Thyroid gland (tissue), 4 donors: ENCODE measurements around the gene TNS3. TPM values are rescaled to one million over a fixed set of nuclear protein-coding genes. Genes with fewer than 3 reads are reported as not detected.

ENCODE experiments used
- DNase-seq, 2 donors: peaks; one replicate each; pipeline ENCODE4 v3.0.0-alpha.2; 2019
- H3K27ac ChIP-seq, 3 donors: fragments of 200-600 bp; sonication (generic); 1 replicate in 2 of 3; 2 replicates in 1 of 3; pipeline ENCODE4 v1.5.1; 2016 to 2019; ENCODE audit warnings: mild to moderate bottlenecking in 1 of 3, moderate library complexity in 1 of 3
- H3K27me3 ChIP-seq: fragments of 200-600 bp; sonication (generic); one replicate; pipeline ENCODE4 v1.5.1; 2019
- H3K36me3 ChIP-seq, 2 donors: fragments of 200-600 bp; sonication (generic); one replicate each; pipeline ENCODE4 v1.5.1; 2016 to 2019
- H3K4me1 ChIP-seq, 2 donors: fragments of 200-600 bp; sonication (generic); one replicate each; pipeline ENCODE4 v1.5.1; 2017 to 2019
- H3K4me3 ChIP-seq, 3 donors: fragments of 200-600 bp; sonication (generic); replicated peaks in 1 of 3; 1 replicate in 2 of 3; 2 replicates in 1 of 3; pipeline ENCODE4 v1.5.1; 2016; ENCODE audit warnings: mild to moderate bottlenecking in 1 of 3
- H3K9me3 ChIP-seq: fragments of 200-600 bp; sonication (generic); one replicate; pipeline ENCODE4 v1.5.1; 2017
- POLR2A ChIP-seq, 2 donors: fragments of 450-650 bp; IDR thresholded peaks; one replicate each; pipeline ENCODE4 v1.6.1; 2017; ENCODE audit warnings: antibody characterized with exemption in 2 of 2, mild to moderate bottlenecking in 2 of 2, moderate library complexity in 1 of 2
- WGBS, 2 donors: methylation state at CpG; one replicate each; pipeline ENCODE4 v1.1.5; 2017; 5-methylcytosine and 5-hydroxymethylcytosine counted together
- intact Hi-C: fragments of 100-400 bp; cut with DNase I; formaldehyde crosslinking; loops from one replicate; pipeline ENCODE4 v1.15.1; 2023
- total RNA-seq, 4 donors: library from RNA; depleted of rRNA; stranded (reverse); fragments of >200 nt; gene quantifications; one replicate each; pipeline ENCODE4 v1.2.3, GENCODE V29; 2016
- TF ChIP-seq, protein P1 (sequence below), 6 experiments: fragments of 200-600 bp in 3 of 6; fragments of 450-650 bp in 3 of 6; sonication (generic) in 3 of 6; IDR thresholded peaks; one replicate each; pipeline ENCODE4 v1.5.1; 2016 to 2019; ENCODE audit warnings: antibody characterized with exemption in 6 of 6, mild to moderate bottlenecking in 2 of 6, inconsistent platforms in 1 of 6, moderate library complexity in 1 of 6

The TNS3 gene
- total RNA-seq, 4 donors from 2014 or later = 65.8 to 93.0 (median 80.7) TPM

DNA sequence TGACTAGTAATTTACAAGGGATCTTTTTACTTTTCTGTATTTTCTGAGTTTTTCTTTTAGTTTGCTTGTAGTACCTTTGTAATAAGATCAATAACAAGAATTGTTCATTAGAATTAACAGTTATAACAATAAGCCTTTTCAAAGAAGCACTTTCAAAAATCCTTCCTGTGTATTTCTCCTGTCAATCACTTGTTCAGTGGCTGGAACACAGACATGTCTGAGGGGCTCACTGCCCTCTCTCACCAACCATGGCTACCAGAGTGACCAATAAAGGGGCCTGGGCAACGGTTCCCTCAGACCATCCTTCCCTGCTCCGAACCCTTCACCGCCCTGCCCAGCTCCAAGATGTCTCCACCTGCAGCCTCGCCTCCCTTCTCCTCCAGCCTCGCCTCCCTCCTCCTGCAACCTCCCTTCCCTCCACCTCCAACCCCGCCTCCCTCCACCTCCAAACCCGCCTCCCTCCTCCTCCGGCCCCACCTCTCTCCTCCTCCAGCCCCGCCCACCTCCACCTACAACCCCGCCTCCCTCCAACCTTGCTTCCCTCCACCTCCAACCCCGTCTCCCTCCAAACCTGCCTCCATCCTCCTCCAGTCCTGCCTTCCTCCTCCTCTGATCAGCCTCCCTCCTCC, 353.4 kb downstream of the TNS3 start:
- no peaks in the 10 kb centered on the region for H3K9me3 ChIP-seq
- H3K4me3 ChIP-seq = no peak overlapping the region
- WGBS, 2 donors = 97 to 98% methylated on average over 11 of the region's 11 CpGs
- intact Hi-C loops = no loop called here
- TF ChIP-seq, protein P1, sequence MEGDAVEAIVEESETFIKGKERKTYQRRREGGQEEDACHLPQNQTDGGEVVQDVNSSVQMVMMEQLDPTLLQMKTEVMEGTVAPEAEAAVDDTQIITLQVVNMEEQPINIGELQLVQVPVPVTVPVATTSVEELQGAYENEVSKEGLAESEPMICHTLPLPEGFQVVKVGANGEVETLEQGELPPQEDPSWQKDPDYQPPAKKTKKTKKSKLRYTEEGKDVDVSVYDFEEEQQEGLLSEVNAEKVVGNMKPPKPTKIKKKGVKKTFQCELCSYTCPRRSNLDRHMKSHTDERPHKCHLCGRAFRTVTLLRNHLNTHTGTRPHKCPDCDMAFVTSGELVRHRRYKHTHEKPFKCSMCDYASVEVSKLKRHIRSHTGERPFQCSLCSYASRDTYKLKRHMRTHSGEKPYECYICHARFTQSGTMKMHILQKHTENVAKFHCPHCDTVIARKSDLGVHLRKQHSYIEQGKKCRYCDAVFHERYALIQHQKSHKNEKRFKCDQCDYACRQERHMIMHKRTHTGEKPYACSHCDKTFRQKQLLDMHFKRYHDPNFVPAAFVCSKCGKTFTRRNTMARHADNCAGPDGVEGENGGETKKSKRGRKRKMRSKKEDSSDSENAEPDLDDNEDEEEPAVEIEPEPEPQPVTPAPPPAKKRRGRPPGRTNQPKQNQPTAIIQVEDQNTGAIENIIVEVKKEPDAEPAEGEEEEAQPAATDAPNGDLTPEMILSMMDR (IDR thresholded peaks at IDR 0.05) = no peak
- no peak overlapping the region for H3K27ac ChIP-seq
- H3K36me3 ChIP-seq = no peaks in the 10 kb centered on the region
- no peak for DNase-seq
- no peaks in the 10 kb centered on the region for H3K4me1 ChIP-seq
- H3K27me3 ChIP-seq = no peaks in the 10 kb centered on the region

DNA sequence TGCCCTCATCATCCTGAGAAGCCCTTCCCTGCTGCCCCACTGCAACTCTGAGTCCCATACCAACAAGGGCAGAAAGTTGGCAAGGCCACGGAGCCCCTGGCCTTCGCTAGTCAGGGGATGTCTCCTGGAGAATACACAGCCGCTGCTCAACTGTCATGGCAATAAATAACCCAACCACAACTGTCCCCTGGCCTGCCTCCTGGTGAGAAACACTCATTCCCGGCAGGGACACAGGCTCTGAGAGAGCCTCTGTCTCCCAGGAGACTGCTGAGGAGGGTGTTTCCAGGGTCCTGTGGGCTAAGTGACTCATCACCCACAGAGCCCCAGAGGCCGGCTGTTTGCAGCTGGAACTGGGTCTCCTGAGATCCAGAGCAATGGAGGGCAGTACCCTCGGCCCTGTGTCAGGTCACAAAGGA, 354.1 kb downstream of the TNS3 start:
- 71 to 91% methylated on average over 5 to 6 of the region's 6 CpGs for WGBS, 2 donors
- DNase-seq = no peak
- Histone ChIP-seq H3K9me3 (no peaks in the 10 kb centered on the region), H3K4me1 (no peaks in the 10 kb centered on the region), H3K27me3 (no peaks in the 10 kb centered on the region), H3K4me3 (no peak overlapping the region), H3K27ac (no peak overlapping the region), H3K36me3 (no peaks in the 10 kb centered on the region)
- intact Hi-C loops = no loop called here
- no peak for TF ChIP-seq POLR2A (IDR thresholded peaks at IDR 0.05)
- TF ChIP-seq, protein P1 (IDR thresholded peaks at IDR 0.05) = no peak

DNA sequence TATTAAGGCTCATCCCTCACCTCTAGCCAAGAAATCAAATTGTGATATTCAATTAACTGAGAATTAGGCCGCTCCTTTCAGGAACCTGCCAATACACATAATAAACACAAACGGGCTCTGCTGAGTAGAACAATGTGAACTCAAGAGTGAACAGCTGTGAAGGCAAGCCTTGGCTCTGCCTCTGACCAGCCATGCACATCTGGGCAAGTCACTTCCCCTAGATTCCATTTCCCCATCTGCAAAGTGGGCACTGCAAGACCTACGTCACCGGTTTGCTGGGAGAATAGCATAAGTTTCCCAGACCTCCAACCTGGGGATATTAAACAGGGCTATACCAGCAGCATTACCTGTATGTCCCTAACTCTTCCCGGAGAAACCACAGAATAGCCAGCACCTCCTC, 355.2 kb downstream of the TNS3 start:
- no peak for TF ChIP-seq POLR2A (IDR thresholded peaks at IDR 0.05)
- TF ChIP-seq, protein P1 (IDR thresholded peaks at IDR 0.05) = no peak
- Histone ChIP-seq H3K9me3 (no peaks in the 10 kb centered on the region), H3K27me3 (no peaks in the 10 kb centered on the region), H3K27ac (no peak overlapping the region), H3K36me3 (no peaks in the 10 kb centered on the region), H3K4me3 (no peak overlapping the region), H3K4me1 (no peaks in the 10 kb centered on the region)
- intact Hi-C loops = no loop called here
- WGBS, 2 donors = 83 to 89% methylated on average over 5 of the region's 5 CpGs
- DNase-seq = no peak

DNA sequence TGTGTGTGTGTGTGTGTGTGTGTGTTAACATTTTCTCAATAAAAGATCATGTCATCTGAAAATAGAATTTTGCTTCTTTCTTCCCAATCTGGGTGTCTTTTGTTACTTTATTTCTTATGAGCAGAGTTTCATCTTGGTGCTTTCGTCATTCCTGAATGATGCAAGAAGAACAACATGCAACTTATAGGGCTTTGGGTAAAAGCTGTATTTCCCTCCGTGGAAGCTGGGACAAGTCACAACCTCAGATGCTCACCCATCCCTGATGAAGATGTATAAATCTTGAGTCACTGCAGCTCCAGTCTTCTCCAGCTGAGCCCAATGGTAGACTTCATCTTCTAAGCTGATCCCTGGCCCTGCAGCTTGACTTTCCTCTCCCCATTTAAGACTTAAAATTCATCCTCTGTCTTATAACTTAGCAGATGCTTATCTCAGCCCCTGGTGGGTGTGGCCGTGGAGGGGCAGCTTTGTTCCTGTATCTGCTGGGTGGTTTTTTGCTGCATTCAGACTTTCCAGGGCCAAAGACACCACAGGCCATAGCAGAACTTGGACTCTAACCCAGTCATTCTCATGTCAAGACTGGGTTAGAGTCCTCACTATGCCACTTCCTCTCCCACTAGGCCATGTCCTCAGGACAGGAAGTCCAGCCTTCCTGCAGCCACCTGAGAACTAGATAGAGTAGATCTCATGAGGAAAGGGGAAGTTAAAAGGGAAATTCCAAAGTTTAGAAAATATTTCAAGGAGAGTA, 356.4 kb downstream of the TNS3 start:
- no peak overlapping the region for H3K4me3 ChIP-seq
- no peaks in the 10 kb centered on the region for H3K36me3 ChIP-seq
- peaks cover 0 to 8% of the 10 kb centered on the region in 2 donors for H3K4me1 ChIP-seq
- no peak for DNase-seq
- intact Hi-C loops = no loop called here
- H3K27ac ChIP-seq = no peak overlapping the region
- no peaks in the 10 kb centered on the region for H3K27me3 ChIP-seq
- 89 to 92% methylated on average over 3 of the region's 3 CpGs for WGBS, 2 donors
- no peaks in the 10 kb centered on the region for H3K9me3 ChIP-seq
- TF ChIP-seq, protein P1 (IDR thresholded peaks at IDR 0.05) = no peak
- TF ChIP-seq POLR2A (IDR thresholded peaks at IDR 0.05) = no peak
